H1 (cell line): Measurements from ENCODE around the gene NOX1. TPM values are rescaled to one million over a fixed set of nuclear protein-coding genes. Genes with fewer than 3 reads are reported as not detected.

Source experiments
- CTCF ChIA-PET: fragments of 300-600 bp; sonication (Branson Sonifier 250); formaldehyde crosslinking; loops from one replicate; lab custom pipeline; 2021; ENCODE audit not compliant: partially characterized antibody; lab: Charles Lee
- POLR2A ChIA-PET: fragments of 300-600 bp; sonication (Branson Sonifier 250); formaldehyde crosslinking; loops from one replicate; lab custom pipeline; 2021; ENCODE audit warnings: inconsistent platforms; ENCODE audit not compliant: partially characterized antibody; lab: Charles Lee
- DNase-seq, 2 experiments: peaks; one replicate each; pipeline versions ENCODE4 v3.0.0 to v3.0.0-alpha.2; 2010 to 2022; ENCODE audit warnings: low spot score in 2 of 2, low read depth in 1 of 2, mixed read lengths in 1 of 2
- FAIRE-seq: peaks from 2 replicates; lab custom pipeline; 2011; peaks lifted over from hg19 to GRCh38; lab: Jason Lieb, UNC
- H2AFZ ChIP-seq: 2 replicates; pipeline ENCODE4 v1.8.1; 2012; ENCODE audit warnings: low read length, inconsistent platforms
- H2AK5ac ChIP-seq: 2 replicates; pipeline ENCODE4 v1.6.1; 2013; ENCODE audit warnings: low read depth, low read length
- H2BK120ac ChIP-seq: replicated peaks from 2 replicates; pipeline ENCODE3; 2013; ENCODE audit warnings: low read depth, low read length, inconsistent platforms
- H2BK12ac ChIP-seq: 2 replicates; pipeline ENCODE4 v1.6.1; 2013; ENCODE audit warnings: low read depth, low read length
- H2BK15ac ChIP-seq: 2 replicates; pipeline ENCODE4 v1.6.1; 2013; ENCODE audit warnings: low read length
- H2BK20ac ChIP-seq: 2 replicates; pipeline ENCODE4 v1.6.1; 2013; ENCODE audit warnings: low read length
- H2BK5ac ChIP-seq: 2 replicates; pipeline ENCODE4 v1.6.1; 2013; ENCODE audit warnings: low read depth, low read length
- H3K14ac ChIP-seq: 2 replicates; pipeline ENCODE4 v1.6.1; 2013; ENCODE audit warnings: inconsistent platforms; ENCODE audit not compliant: insufficient read length
- H3K18ac ChIP-seq: 2 replicates; pipeline ENCODE4 v1.6.1; 2013; ENCODE audit warnings: low read length; ENCODE audit errors: extremely low read depth
- H3K23ac ChIP-seq: 2 replicates; pipeline ENCODE4 v1.6.1; 2013; ENCODE audit warnings: inconsistent platforms; ENCODE audit not compliant: insufficient read length
- H3K23me2 ChIP-seq: 2 replicates; pipeline ENCODE4 v1.6.1; 2013; ENCODE audit warnings: low read depth, low read length
- H3K27ac ChIP-seq: 2 replicates; pipeline ENCODE4 v1.6.1; 2011; ENCODE audit warnings: low read depth, low read length, inconsistent platforms
- H3K27me3 ChIP-seq, 4 experiments: replicated peaks in 1 of 4; 1 replicate in 1 of 4; 2 replicates in 3 of 4; pipeline versions ENCODE4 v1.6.1 to v1.8.1; 2011 to 2013; ENCODE audit warnings: low read length in 3 of 4, mild to moderate bottlenecking in 3 of 4, inconsistent platforms in 2 of 4, mixed read lengths in 2 of 4, moderate library complexity in 1 of 4; ENCODE audit not compliant: control insufficient read depth in 3 of 4, insufficient read depth in 3 of 4; ENCODE audit errors: extremely low read depth in 1 of 4
- H3K36me3 ChIP-seq, 4 experiments: 2 replicates each; pipeline versions ENCODE4 v1.6.1 to v1.8.1; 2011 to 2013; ENCODE audit warnings: mild to moderate bottlenecking in 4 of 4, low read length in 3 of 4, moderate library complexity in 2 of 4, control low read depth in 1 of 4, inconsistent platforms in 1 of 4; ENCODE audit not compliant: insufficient read depth in 4 of 4, control insufficient read depth in 2 of 4
- H3K4ac ChIP-seq: replicated peaks from 2 replicates; pipeline ENCODE3; 2013; ENCODE audit warnings: low read length, low read depth, mixed read lengths, inconsistent platforms; ENCODE audit not compliant: insufficient read length
- H3K4me1 ChIP-seq, 4 experiments: replicated peaks in 1 of 4; 1 replicate in 1 of 4; 2 replicates in 3 of 4; pipeline versions ENCODE4 v1.6.1 to v1.8.1; 2011 to 2013; ENCODE audit warnings: low read length in 3 of 4, inconsistent platforms in 2 of 4, mixed read lengths in 1 of 4; ENCODE audit not compliant: insufficient read depth in 4 of 4, control insufficient read depth in 3 of 4
- H3K4me2 ChIP-seq, 2 experiments: 2 replicates each; pipeline versions ENCODE4 v1.6.1 to v1.8.1; 2011 to 2013; ENCODE audit warnings: low read depth in 2 of 2, low read length in 2 of 2, control low read depth in 1 of 2, inconsistent platforms in 1 of 2, mild to moderate bottlenecking in 1 of 2; ENCODE audit not compliant: insufficient read depth in 1 of 2
- H3K4me3 ChIP-seq, 4 experiments: fragments of 200-600, 300-600 bp in 1 of 4; sonication (generic), shearing (Covaris generic), sonication (Bioruptor Twin) in 1 of 4; 2 replicates each; pipeline versions ENCODE4 v1.5.1 to v1.8.1; 2011 to 2016; ENCODE audit warnings: low read length in 4 of 4, low read depth in 3 of 4, control low read depth in 2 of 4, inconsistent platforms in 2 of 4, mild to moderate bottlenecking in 2 of 4, mixed read lengths in 1 of 4, moderate library complexity in 1 of 4; ENCODE audit not compliant: insufficient read depth in 2 of 4; ENCODE audit errors: extremely low read depth in 1 of 4
- H3K56ac ChIP-seq: replicated peaks from 2 replicates; pipeline ENCODE3; 2013; ENCODE audit warnings: low read depth, mild to moderate bottlenecking, mixed read lengths, low read length, inconsistent platforms; ENCODE audit not compliant: insufficient read length
- H3K79me1 ChIP-seq: 2 replicates; pipeline ENCODE4 v1.6.1; 2013; ENCODE audit warnings: low read depth, low read length, control low read depth
- H3K79me2 ChIP-seq, 2 experiments: 2 replicates each; pipeline versions ENCODE4 v1.6.1 to v1.8.1; 2012 to 2013; ENCODE audit warnings: low read length in 2 of 2, mild to moderate bottlenecking in 2 of 2, inconsistent platforms in 1 of 2; ENCODE audit not compliant: insufficient read depth in 2 of 2, control insufficient read depth in 1 of 2
- H3K9ac ChIP-seq, 4 experiments: replicated peaks in 1 of 4; 1 replicate in 1 of 4; 2 replicates in 3 of 4; pipeline versions ENCODE4 v1.6.1 to v1.8.1; 2011 to 2013; ENCODE audit warnings: low read depth in 3 of 4, low read length in 3 of 4, control low read depth in 2 of 4, mild to moderate bottlenecking in 2 of 4, moderate library complexity in 2 of 4, inconsistent platforms in 1 of 4; ENCODE audit errors: extremely low read depth in 1 of 4
- H3K9me3 ChIP-seq, 2 experiments: 2 replicates each; pipeline versions ENCODE4 v1.6.1 to v1.8.1; 2012 to 2013; ENCODE audit warnings: mild to moderate bottlenecking in 2 of 2, moderate library complexity in 2 of 2, control low read depth in 1 of 2, inconsistent platforms in 1 of 2, low read depth in 1 of 2, low read length in 1 of 2, mixed read lengths in 1 of 2; ENCODE audit not compliant: insufficient read depth in 2 of 2
- H4K20me1 ChIP-seq, 2 experiments: replicated peaks in 1 of 2; 2 replicates each; pipeline versions ENCODE3 to v1.8.1; 2011 to 2013; ENCODE audit warnings: inconsistent platforms in 2 of 2, low read length in 2 of 2, mild to moderate bottlenecking in 1 of 2; ENCODE audit not compliant: insufficient read depth in 2 of 2, control insufficient read depth in 1 of 2
- H4K5ac ChIP-seq: 2 replicates; pipeline ENCODE4 v1.6.1; 2013; ENCODE audit warnings: low read length, low read depth, mixed read lengths, inconsistent platforms; ENCODE audit not compliant: insufficient read length
- H4K8ac ChIP-seq: 2 replicates; pipeline ENCODE4 v1.8.0; 2013; ENCODE audit warnings: mild to moderate bottlenecking, moderate library complexity, low read length, inconsistent platforms; ENCODE audit not compliant: insufficient read depth; ENCODE audit errors: extremely low read depth
- H4K91ac ChIP-seq: replicated peaks from 2 replicates; pipeline ENCODE3; 2013; ENCODE audit warnings: low read length, mixed read lengths, inconsistent platforms; ENCODE audit not compliant: insufficient read length
- NRF1 ChIP-seq: IDR thresholded peaks from 2 replicates; pipeline ENCODE4 v1.6.1; 2011; ENCODE audit warnings: mild to moderate bottlenecking, low read depth, low read length, improper control_type of control experiment
- WGBS, 2 experiments: shearing (Covaris generic) in 1 of 2; methylation state at CpG; one replicate each; pipeline versions ENCODE4 v1.1.6 to v1.1.7; 2013 to 2015; ENCODE audit warnings: low lambda C conversion rate in 2 of 2, mixed read lengths in 2 of 2, inconsistent platforms in 1 of 2, low coverage in 1 of 2, missing lambda C conversion rate in 1 of 2; ENCODE audit not compliant: insufficient replicate concordance in 2 of 2, insufficient coverage in 1 of 2, insufficient read length in 1 of 2; ENCODE audit errors: extremely low coverage in 1 of 2, missing lambda C conversion rate in 1 of 2; 5-methylcytosine and 5-hydroxymethylcytosine counted together
- polyA plus RNA-seq, 7 experiments: library from polyadenylated mRNA; depleted of rRNA in 3 of 7; stranded (reverse) in 5 of 7; unstranded in 2 of 7; fragments of >200 nt in 5 of 7; fragments of 200-250 nt in 2 of 7; gene quantifications; 1 replicate in 5 of 7; 2 replicates in 1 of 7; 4 replicates in 1 of 7; pipeline versions ENCODE4 v1.2.1 to v1.2.3, GENCODE V29; 2011 to 2013; ENCODE audit warnings: missing spikeins in 2 of 7, mixed read lengths in 2 of 7
- total RNA-seq: library from RNA; stranded (reverse); fragmentation: NEBNext Ultra II Directional; extraction: Animal tissue kit (Norgen Biotek cat#: 25700); gene quantifications from 2 replicates; pipeline ENCODE4 v1.2.1, GENCODE V29; 2021
- TF ChIP-seq, protein P1 (sequence below): IDR thresholded peaks from 2 replicates; pipeline ENCODE4 v1.6.1; 2011; ENCODE audit warnings: low read length, improper control_type of control experiment
- TF ChIP-seq, protein P2 (sequence below): IDR thresholded peaks from 2 replicates; pipeline ENCODE4 v1.6.1; 2012; ENCODE audit warnings: inconsistent platforms

The NOX1 gene
- total and polyA plus RNA-seq, 2 of the 8 experiments (the other 6 are each of a cell fraction or from before 2014, with no cell fraction given) = not detected

DNA sequence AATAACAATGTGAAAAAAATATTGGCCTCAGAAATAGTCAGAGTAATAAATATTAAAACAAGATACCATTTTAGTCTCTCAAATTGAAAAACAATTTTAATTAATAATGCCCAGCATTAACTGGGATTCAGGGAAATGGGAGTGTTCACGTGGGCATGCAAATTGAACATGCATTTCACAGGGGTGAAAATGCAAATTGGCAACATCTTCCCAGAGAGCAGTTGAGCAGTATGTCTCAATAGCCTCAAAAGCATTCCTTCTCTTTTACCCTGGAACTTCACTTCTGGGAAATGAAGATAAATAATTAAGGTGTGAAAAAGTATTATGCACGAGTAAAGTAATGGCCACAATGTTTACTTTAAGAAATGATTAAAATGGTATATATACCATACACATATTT lies 21.3 kb downstream of the NOX1 start:
- no peak overlapping the region for H3K4me2 ChIP-seq
- POLR2A ChIA-PET = no interaction called here
- H4K8ac ChIP-seq = no peak overlapping the region
- H2BK20ac ChIP-seq = no peak overlapping the region
- no peak overlapping the region for H2BK120ac ChIP-seq
- DNase-seq (no peak), FAIRE-seq (no peak)
- no peak overlapping the region for H3K56ac ChIP-seq
- H3K36me3 ChIP-seq = no peaks in the 10 kb centered on the region
- no peak overlapping the region for H2BK5ac ChIP-seq
- no peak overlapping the region for H4K91ac ChIP-seq
- H3K9ac ChIP-seq = no peak overlapping the region
- no peaks in the 10 kb centered on the region for H4K20me1 ChIP-seq
- H2AFZ ChIP-seq = no peak overlapping the region
- H2AK5ac ChIP-seq = no peak overlapping the region
- no peaks in the 10 kb centered on the region for H3K23me2 ChIP-seq
- H3K27ac ChIP-seq = no peak overlapping the region
- CTCF ChIA-PET = no interaction called here
- H3K18ac ChIP-seq = no peak overlapping the region
- no peak overlapping the region for H3K23ac ChIP-seq
- H3K4me1 ChIP-seq = no peaks in the 10 kb centered on the region
- H3K27me3 ChIP-seq = no peaks in the 10 kb centered on the region
- H2BK15ac ChIP-seq = no peak overlapping the region
- no peak overlapping the region for H3K14ac ChIP-seq
- no peaks in the 10 kb centered on the region for H3K9me3 ChIP-seq
- no peak overlapping the region for H4K5ac ChIP-seq
- no peaks in the 10 kb centered on the region for H3K79me1 ChIP-seq
- TF ChIP-seq, protein P1, sequence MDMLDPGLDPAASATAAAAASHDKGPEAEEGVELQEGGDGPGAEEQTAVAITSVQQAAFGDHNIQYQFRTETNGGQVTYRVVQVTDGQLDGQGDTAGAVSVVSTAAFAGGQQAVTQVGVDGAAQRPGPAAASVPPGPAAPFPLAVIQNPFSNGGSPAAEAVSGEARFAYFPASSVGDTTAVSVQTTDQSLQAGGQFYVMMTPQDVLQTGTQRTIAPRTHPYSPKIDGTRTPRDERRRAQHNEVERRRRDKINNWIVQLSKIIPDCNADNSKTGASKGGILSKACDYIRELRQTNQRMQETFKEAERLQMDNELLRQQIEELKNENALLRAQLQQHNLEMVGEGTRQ = no peak
- TF ChIP-seq, protein P2, sequence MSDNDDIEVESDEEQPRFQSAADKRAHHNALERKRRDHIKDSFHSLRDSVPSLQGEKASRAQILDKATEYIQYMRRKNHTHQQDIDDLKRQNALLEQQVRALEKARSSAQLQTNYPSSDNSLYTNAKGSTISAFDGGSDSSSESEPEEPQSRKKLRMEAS = no peak
- TF ChIP-seq NRF1 = no peak
- no peak overlapping the region for H2BK12ac ChIP-seq
- no peak overlapping the region for H3K4ac ChIP-seq
- H3K79me2 ChIP-seq = no peaks in the 10 kb centered on the region
- 69% methylated on average over 2 of the region's 2 CpGs; no CpG with 5 or more reads in 1 of the 2 experiments for WGBS, 2 experiments
- H3K4me3 ChIP-seq = no peak overlapping the region
